ENCODE data around the gene CPNE9.

CPNE9 gene

GRCh38 chr3:9715764-9716437 is 12.3 kb downstream of the CPNE9 start:
- peak; percentile 95 for DNase-seq (ENCODE audit: low read depth, low spot score)

GRCh38 chr3:9716801-9717555 is 13.3 kb downstream of the CPNE9 start:
- no peak for DNase-seq (ENCODE audit: low read depth, low spot score)

GRCh38 chr3:9717563-9717962 is 13.9 kb downstream of the CPNE9 start:
- DNase-seq (ENCODE audit: low read depth, low spot score) = no peak

GRCh38 chr3:9718118-9718517 is 14.5 kb downstream of the CPNE9 start:
- DNase-seq (ENCODE audit: low read depth, low spot score) = no peak

- DNase-seq (ENCODE audit: low read depth, low spot score) = no peak
These were observed 17.5 kb downstream of the CPNE9 start for GRCh38 chr3:9721015-9721699.

GRCh38 chr3:9721700-9722060 is 18.0 kb downstream of the CPNE9 start:
- no peak for DNase-seq (ENCODE audit: low read depth, low spot score)

GRCh38 chr3:9725775-9726515 is 22.3 kb downstream of the CPNE9 start:
- no peak for DNase-seq (ENCODE audit: low read depth, low spot score)

- DNase-seq (ENCODE audit: low read depth, low spot score) = peak; percentile 21
These were observed 23.5 kb downstream of the CPNE9 start for GRCh38 chr3:9727041-9727595.

- no peak for DNase-seq (ENCODE audit: low read depth, low spot score)
These were observed 24.1 kb downstream of the CPNE9 start for GRCh38 chr3:9727743-9728142.

GRCh38 chr3:9729419-9729818 is 25.8 kb downstream of the CPNE9 start:
- DNase-seq (ENCODE audit: low read depth, low spot score) = no peak

- DNase-seq (ENCODE audit: low read depth, low spot score) = no peak
These were observed 27.1 kb downstream of the CPNE9 start for GRCh38 chr3:9730657-9731205.

- DNase-seq (ENCODE audit: low read depth, low spot score) = peak; percentile 100
These were observed 27.8 kb downstream of the CPNE9 start, which contains the start of gene BRPF1 for GRCh38 chr3:9731206-9732079. TSS of gene BRPF1 (plus strand) at chr3:9731735. CDS start at chr3:9734141, 2,406 bp downstream.

- peak; percentile 49 for DNase-seq (ENCODE audit: low read depth, low spot score)
These were observed 28.6 kb downstream of the CPNE9 start for GRCh38 chr3:9732080-9732739.

- DNase-seq (ENCODE audit: low read depth, low spot score) = peak; percentile 19
These were observed 29.1 kb downstream of the CPNE9 start for GRCh38 chr3:9732740-9733115.

- no peak for DNase-seq (ENCODE audit: low read depth, low spot score)
These were observed 33.2 kb downstream of the CPNE9 start for GRCh38 chr3:9736831-9737230.

- DNase-seq (ENCODE audit: low read depth, low spot score) = no peak
These were observed 35.5 kb downstream of the CPNE9 start for GRCh38 chr3:9739181-9739580.

GRCh38 chr3:9742560-9742959 is 38.9 kb downstream of the CPNE9 start:
- DNase-seq (ENCODE audit: low read depth, low spot score) = no peak

GRCh38 chr3:9743548-9743947 is 39.9 kb downstream of the CPNE9 start:
- no peak for DNase-seq (ENCODE audit: low read depth, low spot score)

- DNase-seq (ENCODE audit: low read depth, low spot score) = no peak
These were observed 40.5 kb downstream of the CPNE9 start for GRCh38 chr3:9744162-9744561.

GRCh38 chr3:9745521-9745920 is 41.9 kb downstream of the CPNE9 start:
- no peak for DNase-seq (ENCODE audit: low read depth, low spot score)

All from astrocyte of the hippocampus (primary cell).